HG03280 (cell line): ENCODE measurements around the gene KCND3.

ENCODE experiments used
- ATAC-seq: cut with Tn5 transposase; IDR thresholded peaks from one replicate; pipeline ENCODE4 v1.9.1; 2021; ENCODE audit warnings: mild to moderate bottlenecking, moderate library complexity; ENCODE audit not compliant: unreplicated experiment

KCND3 gene

GRCh38 chr1:111784273-111784901 lies 205.1 kb downstream of the KCND3 start:
- ATAC-seq: no peak

DNA sequence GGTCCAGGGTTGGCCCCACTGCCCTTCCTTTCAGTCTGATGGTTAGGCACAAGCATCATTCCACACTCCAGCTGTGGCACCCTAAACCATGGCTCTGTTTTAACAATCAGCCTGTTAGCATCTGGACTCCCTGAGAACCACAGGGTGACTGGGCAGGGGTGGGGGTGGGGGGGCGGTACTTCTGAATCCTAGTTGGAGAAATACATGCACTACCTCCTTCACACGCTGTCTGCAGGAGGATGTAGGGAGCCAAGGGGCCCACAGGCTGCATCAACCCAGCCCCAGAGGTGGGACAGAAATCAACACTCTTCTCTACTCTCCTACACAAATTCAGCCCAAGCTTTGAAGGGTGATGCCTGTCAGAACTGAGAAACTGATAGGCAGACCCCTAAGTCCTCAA lies 209.9 kb downstream of the KCND3 start:
- no peak for ATAC-seq

DNA sequence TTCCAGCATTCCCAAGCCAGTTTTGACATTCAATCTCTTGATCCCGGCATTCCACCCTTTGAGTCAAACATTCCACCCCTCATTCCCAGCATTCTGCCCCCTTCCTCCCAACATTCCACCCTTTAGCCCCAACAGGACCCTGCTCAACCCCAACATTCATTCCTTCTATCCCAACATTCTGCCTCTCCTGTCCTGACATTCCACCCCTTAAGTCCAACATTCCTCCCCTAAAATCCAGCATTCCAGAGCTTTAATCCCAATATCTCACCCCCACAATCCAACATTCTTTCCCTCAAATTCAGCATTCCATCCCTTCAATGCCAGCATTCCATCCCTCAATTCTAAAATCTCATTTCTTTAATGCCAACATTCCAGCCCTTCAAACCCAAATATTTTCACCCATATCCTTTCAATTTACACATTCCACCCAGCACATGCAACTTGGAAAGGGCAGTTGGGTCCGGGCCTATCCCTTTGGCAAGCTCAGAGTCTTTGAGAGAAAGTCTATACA lies 210.9 kb downstream of the KCND3 start:
- no peak for ATAC-seq

DNA sequence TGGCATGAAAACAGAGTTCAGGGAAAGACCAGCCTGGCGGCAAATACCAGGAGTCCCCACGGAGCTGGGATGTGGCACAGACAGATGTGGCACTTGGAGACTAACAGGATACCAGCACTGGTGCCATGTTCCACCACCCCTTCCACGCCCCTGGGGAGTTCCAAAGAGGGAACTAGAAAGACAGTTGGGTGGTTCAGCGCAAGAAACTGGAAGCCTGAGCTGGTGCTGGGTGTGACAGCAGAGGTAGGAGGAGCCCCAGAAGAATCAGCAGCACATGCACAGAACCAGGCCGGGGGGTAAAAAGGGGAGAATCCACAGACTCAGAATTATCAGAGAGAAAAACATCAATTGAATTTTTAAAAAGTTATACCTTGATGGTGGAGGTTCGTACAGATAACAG lies 211.4 kb downstream of the KCND3 start:
- ATAC-seq: no peak

GRCh38 chr1:111777301-111777700 lies 212.2 kb downstream of the KCND3 start:
- ATAC-seq: no peak

DNA sequence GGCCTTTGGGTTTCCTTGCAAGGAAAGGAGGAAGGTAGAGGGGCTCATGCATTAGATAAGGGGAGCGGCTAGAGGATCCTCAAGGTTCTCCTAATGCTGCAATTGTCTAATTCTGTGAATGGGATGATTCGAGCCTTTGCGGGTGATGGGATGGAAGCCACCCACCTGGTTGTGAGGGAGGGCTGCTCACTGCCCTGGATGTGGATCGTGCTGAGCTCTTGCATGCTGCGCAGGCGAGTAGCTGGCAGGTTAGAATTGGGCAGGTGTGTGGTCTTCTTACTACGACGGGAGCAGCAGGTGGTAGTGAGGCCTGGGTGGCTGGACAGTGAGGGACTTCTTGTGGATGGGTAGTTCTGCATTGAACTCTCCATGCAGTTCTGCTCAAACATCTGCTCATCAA lies 212.6 kb downstream of the KCND3 start:
- ATAC-seq: no peak

DNA sequence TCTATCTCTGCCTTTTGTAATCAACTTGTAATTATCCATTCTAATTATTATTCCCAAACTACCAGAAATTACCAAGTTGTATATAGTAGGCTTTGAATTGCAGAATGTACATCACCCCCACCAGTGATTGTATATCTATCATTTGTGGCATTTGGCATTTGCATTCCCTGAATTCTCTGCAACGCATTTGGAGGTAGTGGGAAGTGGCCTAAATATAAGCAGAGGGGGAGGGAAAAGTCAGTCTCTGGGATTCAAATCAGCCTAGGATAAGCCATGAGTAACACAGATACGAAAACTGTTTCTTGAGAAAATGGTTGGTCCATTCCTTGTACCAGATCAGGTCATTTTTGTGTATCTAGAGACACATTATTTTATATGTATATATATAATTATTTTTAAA lies 213.1 kb downstream of the KCND3 start:
- no peak for ATAC-seq

GRCh38 chr1:111775966-111776365 lies 213.5 kb downstream of the KCND3 start:
- ATAC-seq: no peak

DNA sequence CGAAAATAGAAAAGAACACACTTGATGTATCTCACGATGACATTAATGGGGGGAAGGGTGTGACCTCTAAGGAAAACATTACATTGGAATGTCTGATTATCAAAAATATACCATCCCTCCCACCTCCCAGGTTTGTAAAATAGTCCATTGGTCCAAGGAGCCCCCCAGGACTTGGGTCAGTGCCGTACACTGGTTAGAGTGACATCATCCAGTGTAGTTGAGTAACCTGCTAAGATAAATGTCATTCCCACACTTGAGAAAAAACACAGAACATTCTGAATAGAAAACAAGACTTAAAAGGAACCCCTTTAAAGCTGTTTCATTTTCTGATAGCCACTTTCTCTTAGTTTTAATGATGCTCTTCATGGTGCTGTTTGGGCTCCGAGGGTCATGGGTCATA lies 218.6 kb downstream of the KCND3 start:
- ATAC-seq: no peak

DNA sequence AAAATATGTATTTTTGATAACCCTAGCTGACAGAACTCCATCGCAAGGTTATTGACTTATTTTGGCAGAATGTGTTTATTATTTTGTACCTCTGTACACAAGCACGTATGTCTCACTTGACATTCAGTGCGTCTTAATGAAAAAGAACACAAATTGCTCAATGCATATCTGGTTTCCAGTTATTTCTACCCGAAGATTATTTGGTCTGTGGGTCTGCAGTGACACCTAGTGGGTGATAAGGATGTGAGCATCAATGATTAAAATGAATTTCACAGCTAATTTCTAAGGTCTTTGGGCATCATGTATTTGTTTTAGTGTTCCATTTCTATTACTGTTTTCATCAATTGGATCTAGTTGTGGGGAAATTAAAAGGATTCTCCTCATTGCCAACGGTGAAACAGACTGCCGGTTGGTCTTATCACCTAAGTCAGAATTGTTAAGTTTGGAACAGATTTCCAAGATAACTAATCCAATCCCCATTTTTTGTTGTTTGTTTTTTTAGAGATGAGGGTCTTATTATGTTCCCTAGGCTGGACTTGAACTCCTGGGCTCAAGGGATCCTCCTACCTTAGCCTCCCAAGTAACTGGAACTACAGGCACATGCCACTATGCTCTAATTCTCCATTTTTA lies 219.8 kb downstream of the KCND3 start:
- ATAC-seq: no peak

DNA sequence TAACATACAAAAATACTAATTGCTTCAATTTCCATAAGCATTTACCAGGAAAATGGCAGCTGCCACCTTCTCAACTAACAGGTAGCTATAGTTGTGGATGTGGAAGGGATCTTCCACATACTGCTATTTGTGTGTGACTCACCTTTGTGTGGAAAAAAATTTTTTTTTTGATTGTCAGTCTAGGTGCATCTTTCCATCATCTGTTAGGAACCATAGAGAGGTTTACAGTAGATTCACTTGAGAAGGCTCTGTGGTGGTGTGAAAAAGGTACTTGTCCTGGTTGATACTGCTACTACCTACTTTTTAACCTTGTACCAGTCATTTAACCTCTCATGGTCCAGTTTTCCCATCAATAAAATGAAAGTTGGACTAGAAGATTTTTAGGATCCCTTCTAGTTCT lies 220.8 kb downstream of the KCND3 start:
- ATAC-seq: no peak

DNA sequence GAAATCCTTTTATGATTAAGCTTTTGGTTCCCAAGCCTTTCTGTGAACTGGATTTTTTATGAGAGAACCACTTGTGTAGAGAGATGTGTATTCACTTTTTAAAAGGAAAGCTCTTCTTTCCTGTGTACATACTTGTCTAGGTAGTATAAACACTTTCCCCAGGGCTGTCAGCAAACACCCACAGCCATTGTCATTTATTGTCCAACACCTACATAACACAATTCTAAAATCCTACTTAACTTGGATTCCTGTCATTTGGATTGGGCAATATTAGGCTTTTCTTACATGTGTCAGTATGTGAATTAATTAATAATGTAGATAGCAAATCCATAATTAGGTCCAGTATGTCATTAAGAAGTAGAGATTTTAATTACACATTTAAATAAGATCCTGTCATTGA lies 221.4 kb downstream of the KCND3 start:
- no peak for ATAC-seq

- no peak for ATAC-seq
Measured at GRCh38 chr1:111762332-111762731, 227.1 kb downstream of the KCND3 start.

DNA sequence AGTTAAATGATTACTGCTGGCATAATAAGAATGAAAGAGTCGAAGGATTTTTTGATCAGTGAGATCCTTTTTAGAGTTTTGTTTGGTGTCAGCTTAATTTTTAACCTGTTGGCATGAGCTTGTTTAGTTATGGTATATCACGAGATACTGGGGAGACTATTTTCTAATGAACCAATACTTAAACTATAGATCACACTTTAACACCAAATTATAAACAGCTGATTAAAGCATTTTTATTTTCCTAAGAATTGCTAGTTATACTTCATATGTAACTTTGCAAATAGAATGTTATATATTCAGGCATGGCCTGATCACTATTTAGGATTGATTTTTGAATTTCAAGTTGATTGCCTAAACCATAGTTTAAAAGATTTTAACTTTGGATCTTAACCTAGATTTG lies 227.8 kb downstream of the KCND3 start:
- ATAC-seq: no peak

DNA sequence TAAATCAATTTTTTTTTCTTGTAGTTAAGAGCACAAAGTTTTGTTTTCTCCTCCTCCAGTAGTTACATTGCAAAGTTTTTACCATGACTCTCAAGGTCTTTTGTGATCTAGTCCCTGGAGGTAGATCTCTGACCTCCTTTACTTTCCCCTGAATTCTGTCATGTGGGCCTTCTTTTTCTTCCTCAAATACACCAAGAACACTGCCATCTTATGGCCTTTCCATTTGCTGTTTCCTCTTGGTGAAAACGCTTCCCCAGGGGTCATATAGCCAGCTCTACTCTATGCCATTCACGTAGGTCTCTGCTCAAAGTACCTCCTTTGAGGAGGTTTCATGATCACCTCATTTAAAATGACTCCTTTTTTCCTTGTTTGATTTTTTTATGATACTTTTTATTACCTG lies 231.1 kb downstream of the KCND3 start:
- ATAC-seq: no peak

- ATAC-seq: peak; percentile 4
Measured at GRCh38 chr1:111756124-111756513, 233.3 kb downstream of the KCND3 start.

DNA sequence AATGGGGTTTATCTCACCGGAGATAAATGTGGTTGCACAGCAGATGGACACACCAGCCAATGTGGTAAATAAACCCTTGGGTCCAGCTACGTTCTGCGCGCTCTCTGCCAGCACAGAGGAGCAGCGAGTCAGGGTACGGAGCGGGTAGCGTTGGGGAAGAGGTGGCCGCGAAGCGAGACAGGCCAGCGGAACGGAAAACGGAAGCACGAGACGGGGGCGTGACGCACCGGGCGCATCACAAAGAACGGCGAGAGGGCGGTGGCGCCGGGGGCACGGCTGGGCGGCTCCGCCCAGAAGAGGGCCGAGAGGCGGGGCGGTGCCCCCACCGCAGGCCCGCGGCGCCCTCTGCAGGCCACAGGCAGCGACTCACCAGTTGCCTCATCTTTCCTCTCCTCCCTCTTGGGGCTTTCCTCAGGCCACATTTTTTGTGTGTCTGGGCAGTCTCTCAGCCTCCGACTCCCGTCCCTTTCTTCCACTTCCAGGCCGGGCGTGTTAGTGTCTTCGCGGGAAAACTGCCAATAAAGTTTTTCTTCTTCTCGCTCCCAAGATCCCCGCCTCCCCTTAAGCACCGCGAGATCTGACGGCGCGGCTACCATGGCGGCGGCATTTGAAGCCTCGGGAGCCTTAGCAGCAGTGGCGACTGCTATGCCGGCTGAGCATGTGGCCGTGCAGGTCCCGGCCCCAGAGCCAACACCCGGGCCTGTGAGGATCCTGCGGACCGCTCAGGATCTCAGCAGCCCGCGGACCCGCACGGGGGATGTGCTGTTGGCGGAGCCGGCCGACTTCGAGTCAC lies 233.9 kb downstream of the KCND3 start, which contains the start of gene DDX20:
TSS of gene DDX20 (plus strand) at position 571 of the 793 bp plus-strand sequence. CDS start at position 595, 24 bp downstream.
- peak; percentile 89 for ATAC-seq

DNA sequence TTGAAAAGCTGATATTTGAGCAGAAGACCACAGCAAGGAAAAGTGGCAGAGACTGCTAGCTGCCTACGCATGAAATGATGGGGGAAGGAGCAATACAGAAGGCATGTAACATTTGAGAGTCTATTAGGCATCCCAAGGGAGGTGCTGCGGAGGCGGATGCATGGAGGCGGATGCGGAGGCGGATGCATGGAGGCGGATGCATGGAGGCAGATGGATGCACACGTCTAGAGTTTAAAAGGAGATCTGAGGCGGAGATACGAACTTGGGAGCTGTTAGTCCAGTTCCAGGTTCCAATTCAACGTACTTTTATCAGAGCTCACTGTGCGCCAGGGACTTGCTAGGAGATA lies 234.5 kb downstream of the KCND3 start:
- ATAC-seq: peak; percentile 2

GRCh38 chr1:111751906-111752575 lies 237.4 kb downstream of the KCND3 start:
- ATAC-seq: no peak

DNA sequence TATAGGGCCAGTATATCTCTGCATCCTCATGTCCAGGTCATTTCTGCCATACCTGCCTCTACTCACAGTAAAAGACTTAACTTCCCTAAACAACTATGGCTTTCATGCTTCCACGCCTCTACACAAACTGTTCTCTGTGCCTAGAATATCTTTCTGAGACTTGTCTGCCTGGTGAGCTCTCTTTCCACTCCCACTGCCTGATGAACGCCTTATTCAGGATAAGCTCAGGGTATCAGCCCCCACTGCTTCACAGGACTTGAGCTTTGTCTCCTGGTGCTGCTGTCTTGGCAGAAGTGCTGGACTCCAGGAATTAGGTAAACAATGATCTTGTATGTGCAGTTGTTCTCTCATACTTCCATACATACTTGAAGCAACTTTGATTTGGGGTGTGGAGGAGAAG lies 238.6 kb downstream of the KCND3 start:
- no peak for ATAC-seq

DNA sequence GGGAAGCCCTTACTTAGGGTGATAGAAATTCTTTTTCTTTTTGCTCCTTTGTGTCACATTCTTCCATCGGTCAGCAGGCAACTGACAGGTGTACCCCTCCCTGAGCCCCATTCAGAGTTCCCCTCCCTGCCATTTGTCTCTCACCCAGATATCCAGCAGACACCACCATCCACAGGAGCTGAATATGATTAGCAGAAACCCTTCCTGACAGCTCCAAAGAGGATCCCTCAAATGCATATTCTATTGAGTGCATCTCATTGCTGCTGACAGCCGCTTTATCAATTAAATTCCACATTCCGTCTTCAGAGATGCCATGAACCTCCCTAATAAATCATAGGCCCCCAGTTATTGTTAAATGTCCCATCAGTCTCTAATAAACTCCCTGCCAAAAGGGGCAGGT lies 239.8 kb downstream of the KCND3 start:
- no peak for ATAC-seq
